K562 (cell line): ENCODE data around the gene AMOT.

ENCODE experiments used
- CTCF ChIP-seq, 3 experiments: IDR thresholded peaks in 2 of 3; conservative IDR thresholded peaks in 1 of 3; 2 replicates each; pipeline ENCODE4 v1.5.1; 2011 to 2012; ENCODE audit warnings: low read length in 3 of 3, mild to moderate bottlenecking in 3 of 3, control low read depth in 2 of 3, improper control_type of control experiment in 1 of 3, inconsistent platforms in 1 of 3, low read depth in 1 of 3, mixed read lengths in 1 of 3, moderate library complexity in 1 of 3; ENCODE audit not compliant: insufficient read depth in 2 of 3
- PTTG1 ChIP-seq: fragments of 450-650 bp; IDR thresholded peaks from 2 replicates; pipeline ENCODE4 v1.6.1; 2016; ENCODE audit warnings: low read depth, mild to moderate bottlenecking, missing genetic modification characterization, missing compliant biosample characterization
- SMARCA5 ChIP-seq: fragments of 450-650 bp; IDR thresholded peaks from 2 replicates; pipeline ENCODE4 v1.6.1; 2016
- TARDBP ChIP-seq: fragments of 450-650 bp; IDR thresholded peaks from 2 replicates; pipeline ENCODE4 v1.6.1; 2016
- ZNF3 ChIP-seq: fragments of 250-450 bp; sonication (Bioruptor Pico); IDR thresholded peaks from 2 replicates; pipeline ENCODE4 v1.5.0; 2021; ENCODE audit warnings: mild to moderate bottlenecking, moderate library complexity
- TF ChIP-seq, protein P1 (sequence below), 2 experiments: fragments of 450-650 bp in 1 of 2; sonication (generic) in 1 of 2; formaldehyde crosslinking; conservative IDR thresholded peaks; 2 replicates each; pipeline versions ENCODE4 v1.4.0 to v1.8.1; 2020 to 2022; ENCODE audit warnings: mild to moderate bottlenecking in 1 of 2, missing genetic modification reagents in 1 of 2

DNA sequence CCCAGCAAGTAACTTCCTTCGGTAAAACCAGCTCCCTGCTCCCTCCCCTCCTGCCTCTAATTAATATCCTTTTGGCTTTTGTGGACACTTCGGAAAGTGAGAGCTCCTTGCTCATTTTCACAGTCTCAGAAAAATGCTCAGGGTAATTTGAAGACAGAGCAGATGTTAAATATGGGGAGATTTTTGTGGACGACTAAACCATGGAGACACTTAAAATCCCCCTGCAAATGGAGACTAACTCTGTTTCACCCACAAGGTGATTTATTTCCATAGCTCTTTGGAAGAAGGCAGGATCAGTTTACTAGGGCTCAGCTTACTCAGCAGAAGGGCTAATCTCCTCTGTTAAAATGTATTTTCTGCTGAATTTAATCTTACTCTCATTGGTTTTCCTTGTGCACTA is 12.2 kb upstream of the AMOT start:
- TF ChIP-seq PTTG1 (tag) (no peak), CTCF (IDR thresholded peaks at IDR 0.05 in 2 of 3, conservative IDR thresholded peaks at IDR 0.05 in 1 of 3; ENCODE audit: insufficient read depth in 2 of 3, low read depth in 1 of 3, low read length in 3 of 3) (no peak), TARDBP (no peak), ZNF3 (CRISPR knock-in tag) (no peak), SMARCA5 (no peak)
- TF ChIP-seq, protein P1, sequence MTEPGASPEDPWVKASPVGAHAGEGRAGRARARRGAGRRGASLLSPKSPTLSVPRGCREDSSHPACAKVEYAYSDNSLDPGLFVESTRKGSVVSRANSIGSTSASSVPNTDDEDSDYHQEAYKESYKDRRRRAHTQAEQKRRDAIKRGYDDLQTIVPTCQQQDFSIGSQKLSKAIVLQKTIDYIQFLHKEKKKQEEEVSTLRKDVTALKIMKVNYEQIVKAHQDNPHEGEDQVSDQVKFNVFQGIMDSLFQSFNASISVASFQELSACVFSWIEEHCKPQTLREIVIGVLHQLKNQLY (CRISPR knock-in tag; conservative IDR thresholded peaks at IDR 0.05): no peak
